HG02943 (cell line): Measurements from ENCODE around the gene HLA-DQA1.
"Not testable (repeated sequence)": the region's sequence is repeated elsewhere in the genome, so short reads cannot be mapped to it uniquely, and the experiment has no call there.

Experiments
- ATAC-seq: cut with Tn5 transposase; IDR thresholded peaks from one replicate; pipeline ENCODE4 v1.9.1; 2021; ENCODE audit warnings: mild to moderate bottlenecking, low read depth, moderate library complexity; ENCODE audit not compliant: unreplicated experiment

HLA-DQA1 gene

GRCh38 chr6:32657819-32658218, 20.6 kb downstream of the HLA-DQA1 start:
- not testable (repeated sequence) for ATAC-seq

GRCh38 chr6:32658268-32658897, 21.2 kb downstream of the HLA-DQA1 start:
- no peak for ATAC-seq

GRCh38 chr6:32659856-32660595, 22.8 kb downstream of the HLA-DQA1 start:
- peak; percentile 68 for ATAC-seq

- ATAC-seq, result no peak
Measured at GRCh38 chr6:32662099-32662498, 24.9 kb downstream of the HLA-DQA1 start.

GRCh38 chr6:32662836-32663235, 25.6 kb downstream of the HLA-DQA1 start:
- ATAC-seq, result no peak

- no peak for ATAC-seq
Measured at GRCh38 chr6:32664354-32664753, 27.1 kb downstream of the HLA-DQA1 start.

- ATAC-seq, result no peak
Measured at GRCh38 chr6:32664827-32665362, 27.7 kb downstream of the HLA-DQA1 start.

GRCh38 chr6:32665661-32666060, 28.5 kb downstream of the HLA-DQA1 start:
- ATAC-seq, result no peak

- ATAC-seq, result peak; percentile 52
Measured at GRCh38 chr6:32666420-32667300, 29.5 kb downstream of the HLA-DQA1 start, which contains the start of gene HLA-DQB1. Gene HLA-DQB1, minus strand, starts transcription at chr6:32666657. Its CDS starts 50 bp downstream, at chr6:32666607.

GRCh38 chr6:32668226-32668747, 31.1 kb downstream of the HLA-DQA1 start:
- peak; percentile 59 for ATAC-seq

GRCh38 chr6:32669240-32669639, 32.0 kb downstream of the HLA-DQA1 start:
- ATAC-seq, result no peak

- ATAC-seq, result no peak
Measured at GRCh38 chr6:32669893-32670292, 32.7 kb downstream of the HLA-DQA1 start.

- ATAC-seq, result not testable (repeated sequence)
Measured at GRCh38 chr6:32671908-32672307, 34.7 kb downstream of the HLA-DQA1 start.

- not testable (repeated sequence) for ATAC-seq
Measured at GRCh38 chr6:32674123-32674522, 36.9 kb downstream of the HLA-DQA1 start.

GRCh38 chr6:32679492-32679891, 42.3 kb downstream of the HLA-DQA1 start:
- no peak for ATAC-seq

- no peak for ATAC-seq
Measured at GRCh38 chr6:32680055-32680454, 42.8 kb downstream of the HLA-DQA1 start.

GRCh38 chr6:32684246-32684645, 47.0 kb downstream of the HLA-DQA1 start:
- no peak for ATAC-seq

- ATAC-seq, result peak; percentile 82
Measured at GRCh38 chr6:32685603-32686002, 48.4 kb downstream of the HLA-DQA1 start.

GRCh38 chr6:32689531-32690501, 52.6 kb downstream of the HLA-DQA1 start:
- ATAC-seq, result no peak
